WERI-Rb-1 (cell line): ENCODE results near the gene B4GALT3.

ENCODE experiments used
- DNase-seq: peaks from one replicate; pipeline ENCODE4 v3.0.0-alpha.2; 2020
- H3K27ac ChIP-seq: fragments of 250-450 bp; sonication (Bioruptor Pico); 2 replicates; pipeline ENCODE4 v1.5.1; 2020; ENCODE audit warnings: mild to moderate bottlenecking, moderate library complexity
- H3K27me3 ChIP-seq: fragments of 250-450 bp; sonication (Bioruptor Pico); 2 replicates; pipeline ENCODE4 v1.5.1; 2021; ENCODE audit warnings: mild to moderate bottlenecking, low read depth, moderate library complexity; ENCODE audit not compliant: insufficient read depth, severe bottlenecking
- H3K36me3 ChIP-seq: fragments of 250-450 bp; sonication (Bioruptor Pico); 2 replicates; pipeline ENCODE4 v1.5.1; 2020; ENCODE audit warnings: mild to moderate bottlenecking, moderate library complexity
- H3K4me3 ChIP-seq: 2 replicates; pipeline ENCODE4 v1.5.1; 2011; ENCODE audit warnings: low read depth, mild to moderate bottlenecking, control low read depth, low read length
- H3K9me3 ChIP-seq: fragments of 250-450 bp; sonication (Bioruptor Pico); 2 replicates; pipeline ENCODE4 v1.5.1; 2021; ENCODE audit warnings: mild to moderate bottlenecking, moderate library complexity; ENCODE audit not compliant: severe bottlenecking
- TF ChIP-seq, protein P1 (sequence below): IDR thresholded peaks from 2 replicates; pipeline ENCODE4 v1.5.1; 2011; ENCODE audit warnings: low read depth, mild to moderate bottlenecking, control low read depth, inconsistent platforms, low read length

B4GALT3 gene

DNA sequence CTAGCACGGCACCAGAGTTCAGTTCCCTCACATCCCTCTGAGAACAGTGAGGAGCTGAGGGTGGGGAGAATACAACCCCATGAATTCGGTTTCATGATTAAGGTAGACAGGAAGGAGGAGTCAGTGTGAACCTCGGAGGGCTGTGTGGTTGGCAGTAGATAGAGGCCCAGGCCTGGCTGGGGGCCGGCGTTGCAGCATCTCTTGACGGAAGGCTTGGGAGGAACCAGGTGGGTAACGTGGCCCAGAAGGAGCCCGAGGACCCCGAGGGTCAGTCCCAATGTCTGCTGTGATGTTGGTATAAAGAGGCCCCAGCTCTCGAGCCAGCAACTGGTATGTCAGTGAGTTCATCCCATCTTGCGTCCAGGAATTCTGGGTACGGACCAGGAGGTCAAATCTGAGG, 5.6 kb downstream of the B4GALT3 start:
- Histone ChIP-seq H3K27ac (no peak overlapping the region), H3K4me3 (no peak overlapping the region), H3K36me3 (peaks cover 80% of the 10 kb centered on the region), H3K9me3 (no peaks in the 10 kb centered on the region), H3K27me3 (no peaks in the 10 kb centered on the region)
- TF ChIP-seq, protein P1, sequence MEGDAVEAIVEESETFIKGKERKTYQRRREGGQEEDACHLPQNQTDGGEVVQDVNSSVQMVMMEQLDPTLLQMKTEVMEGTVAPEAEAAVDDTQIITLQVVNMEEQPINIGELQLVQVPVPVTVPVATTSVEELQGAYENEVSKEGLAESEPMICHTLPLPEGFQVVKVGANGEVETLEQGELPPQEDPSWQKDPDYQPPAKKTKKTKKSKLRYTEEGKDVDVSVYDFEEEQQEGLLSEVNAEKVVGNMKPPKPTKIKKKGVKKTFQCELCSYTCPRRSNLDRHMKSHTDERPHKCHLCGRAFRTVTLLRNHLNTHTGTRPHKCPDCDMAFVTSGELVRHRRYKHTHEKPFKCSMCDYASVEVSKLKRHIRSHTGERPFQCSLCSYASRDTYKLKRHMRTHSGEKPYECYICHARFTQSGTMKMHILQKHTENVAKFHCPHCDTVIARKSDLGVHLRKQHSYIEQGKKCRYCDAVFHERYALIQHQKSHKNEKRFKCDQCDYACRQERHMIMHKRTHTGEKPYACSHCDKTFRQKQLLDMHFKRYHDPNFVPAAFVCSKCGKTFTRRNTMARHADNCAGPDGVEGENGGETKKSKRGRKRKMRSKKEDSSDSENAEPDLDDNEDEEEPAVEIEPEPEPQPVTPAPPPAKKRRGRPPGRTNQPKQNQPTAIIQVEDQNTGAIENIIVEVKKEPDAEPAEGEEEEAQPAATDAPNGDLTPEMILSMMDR, result no peak
- DNase-seq, result no peak

- TF ChIP-seq, protein P1, result peak; percentile 30; the same call in 1 of the 2 replicates
- peaks cover 80% of the 10 kb centered on the region for H3K36me3 ChIP-seq
- no peak overlapping the region for H3K4me3 ChIP-seq
- no peak for DNase-seq
- no peaks in the 10 kb centered on the region for H3K9me3 ChIP-seq
- H3K27me3 ChIP-seq, result no peaks in the 10 kb centered on the region
- no peak overlapping the region for H3K27ac ChIP-seq
Observed at GRCh38 chr1:161171191-161171590, 6.1 kb downstream of the B4GALT3 start.

- TF ChIP-seq, protein P1, result no peak
- H3K4me3 ChIP-seq, result no peak overlapping the region
- peaks cover 72% of the 10 kb centered on the region for H3K36me3 ChIP-seq
- H3K27ac ChIP-seq, result no peak overlapping the region
- no peaks in the 10 kb centered on the region for H3K27me3 ChIP-seq
- no peaks in the 10 kb centered on the region for H3K9me3 ChIP-seq
- no peak for DNase-seq
Observed at GRCh38 chr1:161168906-161169305, 8.4 kb downstream of the B4GALT3 start.

DNA sequence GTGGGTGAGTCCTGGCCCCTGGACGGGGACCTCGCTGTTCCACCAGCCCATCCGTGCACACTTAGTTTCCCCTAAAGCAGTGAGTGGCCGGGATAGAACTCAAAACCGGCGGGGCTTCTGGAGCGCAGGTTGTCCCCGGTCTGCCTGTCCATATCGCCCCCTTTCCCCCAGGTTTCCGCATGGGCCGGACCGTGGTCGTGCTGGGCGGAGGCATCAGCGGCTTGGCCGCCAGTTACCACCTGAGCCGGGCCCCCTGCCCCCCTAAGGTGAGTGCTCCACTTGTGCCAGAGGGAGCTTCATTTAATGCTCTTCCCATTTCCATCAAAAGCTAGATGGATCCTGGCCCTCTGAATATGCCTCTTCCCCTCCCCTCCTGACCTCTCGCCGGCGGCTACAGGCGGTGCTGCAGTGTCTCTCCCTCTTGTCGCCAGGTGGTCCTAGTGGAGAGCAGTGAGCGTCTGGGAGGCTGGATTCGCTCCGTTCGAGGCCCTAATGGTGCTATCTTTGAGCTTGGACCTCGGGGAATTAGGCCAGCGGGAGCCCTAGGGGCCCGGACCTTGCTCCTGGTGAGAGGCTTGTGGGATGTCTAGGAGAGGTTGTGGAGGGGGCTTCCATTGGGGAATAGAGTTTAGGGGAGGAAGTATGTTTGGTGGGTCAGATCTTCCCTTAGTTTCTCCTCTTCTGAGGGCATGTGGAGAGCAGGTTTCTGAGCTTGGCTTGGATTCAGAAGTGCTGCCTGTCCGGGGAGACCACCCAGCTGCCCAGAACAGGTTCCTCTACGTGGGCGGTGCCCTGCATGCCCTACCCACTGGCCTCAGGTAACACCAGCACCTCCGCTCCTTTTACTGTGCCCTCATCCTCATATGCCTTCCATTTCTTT, 10.4 kb downstream of the B4GALT3 start:
- DNase-seq, result peak; percentile 68
- Histone ChIP-seq H3K4me3 (peak overlapping the region; percentile 68), H3K9me3 (no peaks in the 10 kb centered on the region), H3K36me3 (peaks cover 71% of the 10 kb centered on the region), H3K27me3 (no peaks in the 10 kb centered on the region), H3K27ac (peak overlapping the region; percentile 57)
- TF ChIP-seq, protein P1, result no peak

- Histone ChIP-seq H3K9me3 (no peaks in the 10 kb centered on the region), H3K27ac (peak within 1 kb of the TSS; percentile 61), H3K27me3 (no peaks in the 10 kb centered on the region), H3K4me3 (peak within 1 kb of the TSS; percentile 68), H3K36me3 (peaks cover 68% of the 10 kb centered on the region)
- TF ChIP-seq, protein P1, result peak; percentile 74
- DNase-seq, result peak; percentile 100
Observed at GRCh38 chr1:161165742-161166668, 11.3 kb downstream of the B4GALT3 start, which contains the start of gene PPOX. PPOX (plus strand) TSS chr1:161166426; CDS start chr1:161166848, 422 bp downstream.
